Astrocyte (in vitro differentiated cells and primary cell): ENCODE measurements around the gene IQGAP2. TPM values are rescaled to one million over a fixed set of nuclear protein-coding genes. Genes with fewer than 3 reads are reported as not detected.

Experiments
- DNase-seq: peaks from one replicate; pipeline ENCODE4 v3.0.0-alpha.2; 2010; ENCODE audit warnings: low read depth
- FAIRE-seq: peaks from 2 replicates; lab custom pipeline; 2011; peaks lifted over from hg19 to GRCh38; lab: Jason Lieb, UNC
- H2AFZ ChIP-seq: 2 replicates; pipeline ENCODE4 v1.6.0; 2012; ENCODE audit warnings: low read depth, low read length, inconsistent platforms
- H3K27ac ChIP-seq: 2 replicates; pipeline ENCODE4 v1.5.1; 2011; ENCODE audit warnings: low read depth, low read length, inconsistent platforms
- H3K27me3 ChIP-seq: 2 replicates; pipeline ENCODE4 v1.6.0; 2011; ENCODE audit warnings: low read length, inconsistent platforms; ENCODE audit not compliant: insufficient read depth
- H3K36me3 ChIP-seq: 2 replicates; pipeline ENCODE4 v1.5.1; 2011; ENCODE audit warnings: low read length, inconsistent platforms; ENCODE audit not compliant: insufficient read depth
- H3K4me1 ChIP-seq: 2 replicates; pipeline ENCODE4 v1.5.1; 2011; ENCODE audit warnings: low read length, inconsistent platforms; ENCODE audit not compliant: insufficient read depth
- H3K4me2 ChIP-seq: 2 replicates; pipeline ENCODE4 v1.6.0; 2012; ENCODE audit warnings: low read length, inconsistent platforms
- H3K4me3 ChIP-seq: 2 replicates; pipeline ENCODE4 v1.5.1; 2011; ENCODE audit warnings: low read depth, mild to moderate bottlenecking, low read length, inconsistent platforms; ENCODE audit not compliant: insufficient read depth
- H3K79me2 ChIP-seq: 2 replicates; pipeline ENCODE4 v1.6.0; 2012; ENCODE audit warnings: mild to moderate bottlenecking, low read length, inconsistent platforms; ENCODE audit not compliant: insufficient read depth
- H3K9ac ChIP-seq: 2 replicates; pipeline ENCODE4 v1.6.0; 2012; ENCODE audit warnings: mild to moderate bottlenecking, low read length, inconsistent platforms
- H3K9me3 ChIP-seq: 2 replicates; pipeline ENCODE4 v1.5.1; 2012; ENCODE audit warnings: low read depth, mild to moderate bottlenecking, low read length, inconsistent platforms; ENCODE audit not compliant: insufficient read depth
- H4K20me1 ChIP-seq: 2 replicates; pipeline ENCODE4 v1.6.0; 2012; ENCODE audit warnings: low read length, inconsistent platforms; ENCODE audit not compliant: insufficient read depth
- H3K27ac Mint-ChIP-seq: one replicate; pipeline ENCODE4 v1.8.0; 2021; ENCODE audit warnings: mild to moderate bottlenecking, mixed read lengths; ENCODE audit not compliant: unreplicated experiment
- H3K27me3 Mint-ChIP-seq: one replicate; pipeline ENCODE4 v1.8.0; 2021; ENCODE audit warnings: low read depth, mixed read lengths; ENCODE audit not compliant: unreplicated experiment
- H3K36me3 Mint-ChIP-seq: one replicate; pipeline ENCODE4 v1.8.0; 2021; ENCODE audit warnings: low read depth, mixed read lengths; ENCODE audit not compliant: unreplicated experiment
- H3K4me1 Mint-ChIP-seq: one replicate; pipeline ENCODE4 v1.8.0; 2021; ENCODE audit warnings: low read depth, mixed read lengths; ENCODE audit not compliant: unreplicated experiment
- H3K4me3 Mint-ChIP-seq: one replicate; pipeline ENCODE4 v1.8.0; 2021; ENCODE audit warnings: mild to moderate bottlenecking, moderate library complexity, mixed read lengths; ENCODE audit not compliant: unreplicated experiment
- H3K9me3 Mint-ChIP-seq: one replicate; pipeline ENCODE4 v1.8.0; 2021; ENCODE audit warnings: mild to moderate bottlenecking, mixed read lengths; ENCODE audit not compliant: unreplicated experiment
- CTCF ChIP-seq: IDR thresholded peaks from 2 replicates; pipeline ENCODE4 v1.5.1; 2011; ENCODE audit warnings: low read depth, mild to moderate bottlenecking, inconsistent platforms, low read length, moderate library complexity; ENCODE audit not compliant: insufficient read depth
- EZH2 ChIP-seq: IDR thresholded peaks from 2 replicates; pipeline ENCODE4 v1.6.1; 2012; ENCODE audit warnings: mild to moderate bottlenecking, low read length, inconsistent platforms; ENCODE audit not compliant: insufficient read depth
- total RNA-seq: library from RNA; stranded (reverse); gene quantifications from 2 replicates; pipeline ENCODE4 v1.2.1, GENCODE V29; 2021

Gene IQGAP2
- total RNA-seq, 1 donor from 2014 or later, result 2.9 TPM

DNA sequence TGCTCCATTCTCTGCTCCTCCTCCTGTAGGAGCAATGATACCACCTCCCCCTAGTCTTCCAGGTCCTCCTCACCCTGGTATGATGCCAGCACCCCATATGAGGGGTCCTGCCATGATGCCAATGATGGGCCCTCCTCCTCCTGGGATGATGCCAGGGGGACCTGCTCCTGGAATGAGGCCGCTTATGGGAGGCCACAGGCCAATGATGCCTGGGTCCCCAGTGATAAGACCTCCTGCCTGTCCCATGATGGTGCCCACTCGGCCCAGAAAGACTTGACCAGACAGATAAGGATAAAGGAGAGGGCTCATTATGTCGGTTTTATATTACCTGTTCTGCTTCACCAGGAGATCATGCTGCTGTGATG is 26.2 kb upstream of the IQGAP2 start:
- no peak overlapping the region for H3K9ac ChIP-seq
- no peaks in the 10 kb centered on the region for H4K20me1 ChIP-seq
- Mint-ChIP-seq H3K27ac (peak overlapping the region; percentile 1), H3K4me1 (peaks cover 18% of the 10 kb centered on the region), H3K9me3 (no peaks in the 10 kb centered on the region), H3K4me3 (no peak overlapping the region), H3K27me3 (no peaks in the 10 kb centered on the region), H3K36me3 (no peaks in the 10 kb centered on the region)
- no peaks in the 10 kb centered on the region for H3K9me3 ChIP-seq
- peaks cover 11% of the 10 kb centered on the region for H3K4me1 ChIP-seq
- H3K27me3 ChIP-seq, result no peaks in the 10 kb centered on the region
- H2AFZ ChIP-seq, result no peak overlapping the region
- no peak overlapping the region for H3K27ac ChIP-seq
- FAIRE-seq (no peak), DNase-seq (no peak)
- TF ChIP-seq EZH2 (no peak), CTCF (no peak)
- H3K4me3 ChIP-seq, result no peak overlapping the region
- H3K36me3 ChIP-seq, result no peaks in the 10 kb centered on the region
- H3K4me2 ChIP-seq, result no peak overlapping the region
- no peaks in the 10 kb centered on the region for H3K79me2 ChIP-seq

GRCh38 chr5:76378355-76378754 is 24.7 kb upstream of the IQGAP2 start:
- no peak overlapping the region for H3K27ac Mint-ChIP-seq
- Histone ChIP-seq H3K36me3 (no peaks in the 10 kb centered on the region), H3K4me2 (no peak overlapping the region), H3K9me3 (no peaks in the 10 kb centered on the region), H3K9ac (no peak overlapping the region), H3K4me3 (no peak overlapping the region), H4K20me1 (no peaks in the 10 kb centered on the region), H3K27ac (no peak overlapping the region), H3K27me3 (no peaks in the 10 kb centered on the region), H2AFZ (no peak overlapping the region), H3K4me1 (no peaks in the 10 kb centered on the region), H3K79me2 (no peaks in the 10 kb centered on the region)
- H3K36me3 Mint-ChIP-seq, result no peaks in the 10 kb centered on the region
- FAIRE-seq (no peak), DNase-seq (no peak)
- H3K9me3 Mint-ChIP-seq, result no peaks in the 10 kb centered on the region
- no peak overlapping the region for H3K4me3 Mint-ChIP-seq
- H3K27me3 Mint-ChIP-seq, result peaks cover 5% of the 10 kb centered on the region
- TF ChIP-seq EZH2 (no peak), CTCF (no peak)
- H3K4me1 Mint-ChIP-seq, result peaks cover 6% of the 10 kb centered on the region

GRCh38 chr5:76379316-76379715 is 23.8 kb upstream of the IQGAP2 start:
- Histone ChIP-seq H3K9me3 (no peaks in the 10 kb centered on the region), H3K4me1 (no peaks in the 10 kb centered on the region), H3K9ac (no peak overlapping the region), H3K79me2 (no peaks in the 10 kb centered on the region), H2AFZ (no peak overlapping the region), H3K27me3 (no peaks in the 10 kb centered on the region), H3K36me3 (no peaks in the 10 kb centered on the region), H3K27ac (no peak overlapping the region), H3K4me3 (no peak overlapping the region), H4K20me1 (no peaks in the 10 kb centered on the region), H3K4me2 (no peak overlapping the region)
- no peak overlapping the region for H3K27ac Mint-ChIP-seq
- H3K4me1 Mint-ChIP-seq, result peaks cover 3% of the 10 kb centered on the region
- DNase-seq, result no peak
- H3K27me3 Mint-ChIP-seq, result peaks cover 5% of the 10 kb centered on the region
- FAIRE-seq, result no peak
- no peak overlapping the region for H3K4me3 Mint-ChIP-seq
- H3K36me3 Mint-ChIP-seq, result no peaks in the 10 kb centered on the region
- TF ChIP-seq EZH2, result no peak
- TF ChIP-seq CTCF, result no peak
- H3K9me3 Mint-ChIP-seq, result no peaks in the 10 kb centered on the region
